Right ventricle myocardium inferior (tissue), 1 donor: ENCODE results near the gene MAP3K4. TPM values are rescaled to one million over a fixed set of nuclear protein-coding genes. Genes with fewer than 3 reads are reported as not detected.

Experiments
- ATAC-seq: fragments of 200-7000 bp; cut with Tn5 transposase; one replicate; pipeline ENCODE4 v1.9.1; 2020; ENCODE audit warnings: mild to moderate bottlenecking, moderate library complexity
- DNase-seq: peaks from one replicate; pipeline ENCODE4 v3.0.0; 2021; ENCODE audit errors: missing footprints
- intact Hi-C: fragments of 100-400 bp; cut with DNase I; formaldehyde crosslinking; loops from one replicate; pipeline ENCODE4 v1.11.0; 2022
- long read RNA-seq: library from polyadenylated mRNA; unstranded; transcript quantifications from one replicate; pipeline ENCODE4 v2.0.0, GENCODE V29; 2021
- total RNA-seq: library from RNA; stranded (reverse); fragmentation: NEBNext Ultra II Directional; extraction: Animal tissue kit (Norgen Biotek cat#: 25700); gene quantifications from one replicate; pipeline ENCODE4 v1.2.1, GENCODE V29; 2021
- donor health status: DM: no; HTN: yes; CAD: no; lungs with severe emphysema.

MAP3K4 gene
- total RNA-seq = 49.0 TPM
- long read RNA-seq, full-length matches to known transcripts = 1 of 16 reads
- long read RNA-seq, partial matches to known transcripts = 11 of 16 reads
- long read RNA-seq, other reads (novel, unspliced or antisense) = 4 of 16 reads

- DNase-seq = peak; percentile 89
- intact Hi-C loops = loop anchor here (5.0 to 10.0 kb wide), 2 partner anchors 81 to 283 kb away; partner anchors contain the start of gene AGPAT4
Observed at GRCh38 chr6:160991406-160992060, at the start of gene MAP3K4. Gene MAP3K4, plus strand, starts transcription at chr6:160991769. Its CDS starts 163 bp downstream, at chr6:160991932.

GRCh38 chr6:160943997-160944396, 47.6 kb upstream of the MAP3K4 start:
- DNase-seq (no peak), ATAC-seq (no peak)
- intact Hi-C loops = no loop called here

More at GRCh38 chr6:160991406-160992060, at the start of gene MAP3K4:
- peak; percentile 89 for ATAC-seq

- DNase-seq = no peak
- intact Hi-C loops = no loop called here
- no peak for ATAC-seq
Observed at GRCh38 chr6:160945516-160946177, 45.9 kb upstream of the MAP3K4 start.

- ATAC-seq (no peak), DNase-seq (no peak)
- intact Hi-C loops = no loop called here
Observed at GRCh38 chr6:160949531-160949930, 42.0 kb upstream of the MAP3K4 start.

- DNase-seq (no peak), ATAC-seq (peak; percentile 66)
- intact Hi-C loops = no loop called here
Observed at GRCh38 chr6:160950507-160950906, 41.1 kb upstream of the MAP3K4 start.

GRCh38 chr6:160951187-160952030, 40.2 kb upstream of the MAP3K4 start:
- intact Hi-C loops = no loop called here
- ATAC-seq = no peak
- DNase-seq = no peak

GRCh38 chr6:160952633-160953281, 38.8 kb upstream of the MAP3K4 start:
- no peak for ATAC-seq
- intact Hi-C loops = no loop called here

GRCh38 chr6:160955508-160956295, 35.9 kb upstream of the MAP3K4 start:
- no peak for DNase-seq
- intact Hi-C loops = no loop called here
- ATAC-seq = no peak

More at GRCh38 chr6:160952633-160953281, 38.8 kb upstream of the MAP3K4 start:
- no peak for DNase-seq

- intact Hi-C loops = no loop called here
- DNase-seq (no peak), ATAC-seq (no peak)
Observed at GRCh38 chr6:160956300-160957035, 35.1 kb upstream of the MAP3K4 start.

- intact Hi-C loops = no loop called here
- no peak for ATAC-seq
Observed at GRCh38 chr6:160959726-160960435, 31.7 kb upstream of the MAP3K4 start.

GRCh38 chr6:160960839-160961238, 30.7 kb upstream of the MAP3K4 start:
- intact Hi-C loops = no loop called here
- no peak for ATAC-seq

More at GRCh38 chr6:160959726-160960435, 31.7 kb upstream of the MAP3K4 start:
- DNase-seq = no peak

GRCh38 chr6:160962835-160963623, 28.5 kb upstream of the MAP3K4 start:
- DNase-seq (no peak), ATAC-seq (no peak)
- intact Hi-C loops = no loop called here

More at GRCh38 chr6:160960839-160961238, 30.7 kb upstream of the MAP3K4 start:
- DNase-seq = no peak

- intact Hi-C loops = no loop called here
- ATAC-seq (no peak), DNase-seq (no peak)
Observed at GRCh38 chr6:160963651-160964050, 27.9 kb upstream of the MAP3K4 start.

GRCh38 chr6:160965893-160966292, 25.7 kb upstream of the MAP3K4 start:
- DNase-seq (no peak), ATAC-seq (no peak)
- intact Hi-C loops = no loop called here

GRCh38 chr6:160966493-160967229, 24.9 kb upstream of the MAP3K4 start:
- DNase-seq (no peak), ATAC-seq (no peak)
- intact Hi-C loops = no loop called here
